A673 (cell line): ENCODE results near the gene NECTIN1. TPM values are rescaled to one million over a fixed set of nuclear protein-coding genes. Genes with fewer than 3 reads are reported as not detected.

Experiments used
- BruUV-seq: library from RNA; stranded (reverse); fragments of 400-500 nt; replicated peaks from 2 replicates; lab custom pipeline; 2021; lab: Mats Ljungman, UMichigan
- CTCF ChIA-PET: fragments of 300-600 bp; sonication (Branson Sonifier 250); formaldehyde crosslinking; loops from one replicate; lab custom pipeline; 2022; ENCODE audit warnings: antibody characterized with exemption; lab: Charles Lee
- POLR2A ChIA-PET: fragments of 300-600 bp; sonication (Branson Sonifier 250); formaldehyde crosslinking; loops from one replicate; lab custom pipeline; 2022; ENCODE audit warnings: antibody characterized with exemption; ENCODE audit not compliant: low non-redundant PET; lab: Charles Lee
- DNase-seq: peaks from one replicate; pipeline ENCODE4 v3.0.0-alpha.2; 2015; ENCODE audit warnings: low spot score
- H3K27ac ChIP-seq: fragments of 200-600 bp; sonication (generic); 2 replicates; pipeline ENCODE4 v1.5.1; 2016; ENCODE audit warnings: mixed run types, low read depth, mild to moderate bottlenecking, mixed read lengths, antibody characterized with exemption, low read length; ENCODE audit not compliant: poor library complexity, severe bottlenecking
- H3K27me3 ChIP-seq: fragments of 200-600 bp; sonication (generic); replicated peaks from 2 replicates; pipeline ENCODE4 v1.6.1; 2017; ENCODE audit warnings: mixed run types, low read depth, mild to moderate bottlenecking, mixed read lengths, antibody characterized with exemption, low read length; ENCODE audit not compliant: insufficient read depth, poor library complexity
- H3K36me3 ChIP-seq: fragments of 200-600 bp; sonication (generic); 2 replicates; pipeline ENCODE4 v1.6.1; 2016; ENCODE audit warnings: mixed run types, mild to moderate bottlenecking, mixed read lengths, antibody characterized with exemption, low read length; ENCODE audit not compliant: insufficient read depth, poor library complexity, severe bottlenecking
- H3K4me1 ChIP-seq: fragments of 200-600 bp; sonication (generic); 2 replicates; pipeline ENCODE4 v1.6.1; 2017; ENCODE audit warnings: mixed run types, mild to moderate bottlenecking, mixed read lengths, antibody characterized with exemption, low read length; ENCODE audit not compliant: insufficient read depth, poor library complexity, severe bottlenecking
- H3K4me3 ChIP-seq: fragments of 200-600 bp; sonication (generic); 2 replicates; pipeline ENCODE4 v1.5.1; 2016; ENCODE audit warnings: low read depth, mixed run types, mild to moderate bottlenecking, mixed read lengths, low read length; ENCODE audit not compliant: poor library complexity, severe bottlenecking
- H3K9me3 ChIP-seq: fragments of 200-600 bp; sonication (generic); 2 replicates; pipeline ENCODE4 v1.6.1; 2016; ENCODE audit warnings: mixed run types, low read depth, mild to moderate bottlenecking, mixed read lengths, antibody characterized with exemption, low read length; ENCODE audit not compliant: poor library complexity, severe bottlenecking
- CTCF ChIP-seq: fragments of 300-800, 200-600 bp; sonication (generic); conservative IDR thresholded peaks from 2 replicates; pipeline ENCODE4 v1.5.1; 2017; ENCODE audit warnings: low read depth, mild to moderate bottlenecking, antibody characterized with exemption, low read length, moderate library complexity, mixed read lengths
- EZH2 ChIP-seq: fragments of 200-600 bp; sonication (generic); IDR thresholded peaks from 2 replicates; pipeline ENCODE4 v1.6.1; 2017; ENCODE audit warnings: borderline replicate concordance, low read depth, mild to moderate bottlenecking, mixed read lengths, antibody characterized with exemption, low read length; ENCODE audit not compliant: poor library complexity, severe bottlenecking
- intact Hi-C: fragments of 100-400 bp; cut with micrococcal nuclease; formaldehyde crosslinking; loops from one replicate; pipeline ENCODE4 v1.10.0; 2022; ENCODE audit not compliant: unreplicated experiment
- total RNA-seq: library from RNA; stranded (reverse); gene quantifications from 2 replicates; pipeline ENCODE4 v1.2.3, GENCODE V29; 2021

The NECTIN1 gene
- total RNA-seq, 1 experiment from 2014 or later = 10.1 TPM

- ChIA-PET CTCF (no interaction called here), POLR2A (no interaction called here)
- no peak overlapping the region for H3K4me3 ChIP-seq
- peak; percentile 55 for DNase-seq
- no peaks in the 10 kb centered on the region for H3K36me3 ChIP-seq
- peaks cover 28% of the 10 kb centered on the region for H3K27me3 ChIP-seq
- intact Hi-C loops = no loop called here
- H3K4me1 ChIP-seq = no peaks in the 10 kb centered on the region
- H3K27ac ChIP-seq = no peak overlapping the region
- no peaks in the 10 kb centered on the region for H3K9me3 ChIP-seq
- BruUV-seq = no TSS peak
- TF ChIP-seq CTCF (no peak), EZH2 (no peak)
These were observed 45.3 kb upstream of the NECTIN1 start for GRCh38 chr11:119774172-119774763.

GRCh38 chr11:119772641-119773415 lies 43.8 kb upstream of the NECTIN1 start:
- intact Hi-C loops = no loop called here
- no peak for TF ChIP-seq EZH2
- no peak for TF ChIP-seq CTCF
- DNase-seq = no peak
- H3K27me3 ChIP-seq = peaks cover 24% of the 10 kb centered on the region
- POLR2A ChIA-PET = no interaction called here
- H3K9me3 ChIP-seq = peaks cover 3% of the 10 kb centered on the region
- H3K36me3 ChIP-seq = no peaks in the 10 kb centered on the region
- CTCF ChIA-PET = no interaction called here
- H3K4me1 ChIP-seq = no peaks in the 10 kb centered on the region
- no peak overlapping the region for H3K4me3 ChIP-seq
- no peak overlapping the region for H3K27ac ChIP-seq
- no TSS peak for BruUV-seq

GRCh38 chr11:119772076-119772475 lies 43.1 kb upstream of the NECTIN1 start:
- ChIA-PET CTCF (no interaction called here), POLR2A (no interaction called here)
- no peaks in the 10 kb centered on the region for H3K36me3 ChIP-seq
- no peak for DNase-seq
- TF ChIP-seq CTCF = no peak
- TF ChIP-seq EZH2 = no peak
- no peak overlapping the region for H3K4me3 ChIP-seq
- intact Hi-C loops = no loop called here
- peaks cover 22% of the 10 kb centered on the region for H3K27me3 ChIP-seq
- H3K9me3 ChIP-seq = peaks cover 8% of the 10 kb centered on the region
- H3K27ac ChIP-seq = no peak overlapping the region
- no peaks in the 10 kb centered on the region for H3K4me1 ChIP-seq
- BruUV-seq = no TSS peak
